ENCODE results near the gene CLCA4. TPM values are rescaled to one million over a fixed set of nuclear protein-coding genes. Genes with fewer than 3 reads are reported as not detected.
"Not testable (repeated sequence)": the region's sequence is repeated elsewhere in the genome, so short reads cannot be mapped to it uniquely, and the experiment has no call there.

Gene CLCA4
- total and polyA plus RNA-seq, 9 of the 15 experiments (the other 6 are each of a cell fraction or from before 2014, with no cell fraction given) = not detected

- ATAC-seq; H3K79me2 ChIP-seq (ENCODE audit: control insufficient read depth, insufficient read depth, low read length): not testable (repeated sequence)
These were observed 59.2 kb downstream of the CLCA4 start for GRCh38 chr1:86606080-86606479.

More at GRCh38 chr1:86606080-86606479, 59.2 kb downstream of the CLCA4 start:
- FAIRE-seq; H3K27me3 ChIP-seq (ENCODE audit: control insufficient read depth in 2 of 2, insufficient read depth in 2 of 2, low read length in 2 of 2); H3K4me1 ChIP-seq (replicated peaks in 1 of 2; ENCODE audit: control insufficient read depth in 2 of 2, insufficient read depth in 2 of 2, low read length in 2 of 2); H3K9me1 ChIP-seq (ENCODE audit: control insufficient read depth, insufficient read depth, low read length); H3K9ac ChIP-seq (ENCODE audit: insufficient read depth in 1 of 2, low read depth in 2 of 2, low read length in 2 of 2); CTCF ChIA-PET (ENCODE audit: low intra/inter-chr PET ratio); H3K9me3 ChIP-seq (replicated peaks; ENCODE audit: control insufficient read depth, insufficient read depth, low read depth, low read length); intact Hi-C loops (cut with micrococcal nuclease); in situ Hi-C loops (cut with MboI); H3K4me3 ChIP-seq; H4K20me1 ChIP-seq (replicated peaks; ENCODE audit: control insufficient read depth, insufficient read depth, low read length); DNase-seq (ENCODE audit: extremely low read depth in 1 of 4, low spot score in 3 of 4); POLR2A ChIA-PET; H3K4me2 ChIP-seq (ENCODE audit: insufficient read depth, low read length); BruUV-seq (replicated peaks); H3K36me3 ChIP-seq (ENCODE audit: control insufficient read depth, insufficient read depth, low read length); H2AFZ ChIP-seq (ENCODE audit: low read depth, low read length); H3K27ac ChIP-seq (ENCODE audit: extremely low read depth, low read depth, low read length): not testable (repeated sequence)
- 0% methylated on average over 2 of the region's 2 CpGs for WGBS (ENCODE audit: insufficient coverage, low coverage, missing lambda C conversion rate)
- TF ChIP-seq ZNF507 (tag; conservative IDR thresholded peaks at IDR 0.05) = peak; percentile 65
- TF ChIP-seq, protein P1, sequence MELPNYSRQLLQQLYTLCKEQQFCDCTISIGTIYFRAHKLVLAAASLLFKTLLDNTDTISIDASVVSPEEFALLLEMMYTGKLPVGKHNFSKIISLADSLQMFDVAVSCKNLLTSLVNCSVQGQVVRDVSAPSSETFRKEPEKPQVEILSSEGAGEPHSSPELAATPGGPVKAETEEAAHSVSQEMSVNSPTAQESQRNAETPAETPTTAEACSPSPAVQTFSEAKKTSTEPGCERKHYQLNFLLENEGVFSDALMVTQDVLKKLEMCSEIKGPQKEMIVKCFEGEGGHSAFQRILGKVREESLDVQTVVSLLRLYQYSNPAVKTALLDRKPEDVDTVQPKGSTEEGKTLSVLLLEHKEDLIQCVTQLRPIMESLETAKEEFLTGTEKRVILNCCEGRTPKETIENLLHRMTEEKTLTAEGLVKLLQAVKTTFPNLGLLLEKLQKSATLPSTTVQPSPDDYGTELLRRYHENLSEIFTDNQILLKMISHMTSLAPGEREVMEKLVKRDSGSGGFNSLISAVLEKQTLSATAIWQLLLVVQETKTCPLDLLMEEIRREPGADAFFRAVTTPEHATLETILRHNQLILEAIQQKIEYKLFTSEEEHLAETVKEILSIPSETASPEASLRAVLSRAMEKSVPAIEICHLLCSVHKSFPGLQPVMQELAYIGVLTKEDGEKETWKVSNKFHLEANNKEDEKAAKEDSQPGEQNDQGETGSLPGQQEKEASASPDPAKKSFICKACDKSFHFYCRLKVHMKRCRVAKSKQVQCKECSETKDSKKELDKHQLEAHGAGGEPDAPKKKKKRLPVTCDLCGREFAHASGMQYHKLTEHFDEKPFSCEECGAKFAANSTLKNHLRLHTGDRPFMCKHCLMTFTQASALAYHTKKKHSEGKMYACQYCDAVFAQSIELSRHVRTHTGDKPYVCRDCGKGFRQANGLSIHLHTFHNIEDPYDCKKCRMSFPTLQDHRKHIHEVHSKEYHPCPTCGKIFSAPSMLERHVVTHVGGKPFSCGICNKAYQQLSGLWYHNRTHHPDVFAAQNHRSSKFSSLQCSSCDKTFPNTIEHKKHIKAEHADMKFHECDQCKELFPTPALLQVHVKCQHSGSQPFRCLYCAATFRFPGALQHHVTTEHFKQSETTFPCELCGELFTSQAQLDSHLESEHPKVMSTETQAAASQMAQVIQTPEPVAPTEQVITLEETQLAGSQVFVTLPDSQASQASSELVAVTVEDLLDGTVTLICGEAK (IDR thresholded peaks at IDR 0.05) = 0 out of 2 replicates have a peak, but pooled peaks have one; percentile 32
- TF ChIP-seq, protein P1 (CRISPR knock-in tag; IDR thresholded peaks at IDR 0.05) = not testable (repeated sequence)

All from K562 (cell line).